ENCODE results near the gene FLII.

FLII gene

GRCh38 chr17:18252160-18252559, 6.4 kb downstream of the FLII start:
- no peaks in the 10 kb centered on the region for H4K20me1 ChIP-seq (ENCODE audit: insufficient read depth)
- peaks cover 7% of the 10 kb centered on the region for H3K4me1 ChIP-seq (ENCODE audit: low read depth, poor library complexity, severe bottlenecking)
- no peaks in the 10 kb centered on the region for H3K36me3 ChIP-seq (ENCODE audit: insufficient read depth)
- no peaks in the 10 kb centered on the region for H3K27me3 ChIP-seq (ENCODE audit: insufficient read depth, low read depth)
- no peak overlapping the region for H3K4me3 ChIP-seq (IDR thresholded peaks at IDR 0.05; ENCODE audit: insufficient read depth, low read depth, low read length)
- no peak overlapping the region for H3K27ac ChIP-seq
- no peak overlapping the region for H2AFZ ChIP-seq (ENCODE audit: low read depth)
- TF ChIP-seq, protein P1, sequence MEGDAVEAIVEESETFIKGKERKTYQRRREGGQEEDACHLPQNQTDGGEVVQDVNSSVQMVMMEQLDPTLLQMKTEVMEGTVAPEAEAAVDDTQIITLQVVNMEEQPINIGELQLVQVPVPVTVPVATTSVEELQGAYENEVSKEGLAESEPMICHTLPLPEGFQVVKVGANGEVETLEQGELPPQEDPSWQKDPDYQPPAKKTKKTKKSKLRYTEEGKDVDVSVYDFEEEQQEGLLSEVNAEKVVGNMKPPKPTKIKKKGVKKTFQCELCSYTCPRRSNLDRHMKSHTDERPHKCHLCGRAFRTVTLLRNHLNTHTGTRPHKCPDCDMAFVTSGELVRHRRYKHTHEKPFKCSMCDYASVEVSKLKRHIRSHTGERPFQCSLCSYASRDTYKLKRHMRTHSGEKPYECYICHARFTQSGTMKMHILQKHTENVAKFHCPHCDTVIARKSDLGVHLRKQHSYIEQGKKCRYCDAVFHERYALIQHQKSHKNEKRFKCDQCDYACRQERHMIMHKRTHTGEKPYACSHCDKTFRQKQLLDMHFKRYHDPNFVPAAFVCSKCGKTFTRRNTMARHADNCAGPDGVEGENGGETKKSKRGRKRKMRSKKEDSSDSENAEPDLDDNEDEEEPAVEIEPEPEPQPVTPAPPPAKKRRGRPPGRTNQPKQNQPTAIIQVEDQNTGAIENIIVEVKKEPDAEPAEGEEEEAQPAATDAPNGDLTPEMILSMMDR (conservative IDR thresholded peaks at IDR 0.05; ENCODE audit: low read depth, low read length) = no peak
- no peak overlapping the region for H3K9ac ChIP-seq
- H3K79me2 ChIP-seq (ENCODE audit: insufficient read depth, low read depth) = no peaks in the 10 kb centered on the region
- H3K4me2 ChIP-seq = no peak overlapping the region

GRCh38 chr17:18251204-18251603, 7.3 kb downstream of the FLII start:
- H3K36me3 ChIP-seq (ENCODE audit: insufficient read depth) = no peaks in the 10 kb centered on the region

DNA sequence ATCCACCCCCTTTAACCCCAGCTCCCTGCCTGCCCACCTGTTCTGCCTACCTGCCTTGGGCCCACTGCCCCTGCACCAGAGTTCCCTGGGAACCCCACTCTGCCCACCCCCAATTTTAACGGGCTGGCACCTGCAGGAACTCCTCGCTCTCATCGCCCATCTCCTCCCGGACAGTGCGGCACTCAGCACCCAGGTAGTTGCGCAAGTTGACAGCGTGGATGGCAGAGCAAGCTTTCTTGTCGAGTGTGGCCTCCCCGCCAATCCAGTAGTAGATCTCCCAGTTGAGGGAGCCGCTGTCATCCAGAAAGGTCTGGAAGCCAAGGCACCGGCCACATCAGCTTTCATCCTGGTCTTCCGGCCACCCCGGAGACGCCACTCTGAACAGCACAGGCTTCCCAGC, 7.8 kb downstream of the FLII start:
- Histone ChIP-seq H3K79me2 (ENCODE audit: insufficient read depth, low read depth) (no peaks in the 10 kb centered on the region), H2AFZ (ENCODE audit: low read depth) (no peak overlapping the region), H3K27ac (no peak overlapping the region), H4K20me1 (ENCODE audit: insufficient read depth) (no peaks in the 10 kb centered on the region), H3K27me3 (ENCODE audit: insufficient read depth, low read depth) (no peaks in the 10 kb centered on the region), H3K36me3 (ENCODE audit: insufficient read depth) (no peaks in the 10 kb centered on the region), H3K9ac (no peak overlapping the region), H3K4me3 (IDR thresholded peaks at IDR 0.05; ENCODE audit: insufficient read depth, low read depth, low read length) (no peak overlapping the region), H3K4me2 (no peak overlapping the region), H3K4me1 (ENCODE audit: low read depth, poor library complexity, severe bottlenecking) (no peaks in the 10 kb centered on the region)
- TF ChIP-seq, protein P1 (conservative IDR thresholded peaks at IDR 0.05; ENCODE audit: low read depth, low read length) = no peak

More at GRCh38 chr17:18251204-18251603, 7.3 kb downstream of the FLII start:
- Histone ChIP-seq H3K4me1 (ENCODE audit: low read depth, poor library complexity, severe bottlenecking) (no peaks in the 10 kb centered on the region), H3K27ac (no peak overlapping the region), H3K79me2 (ENCODE audit: insufficient read depth, low read depth) (no peaks in the 10 kb centered on the region), H4K20me1 (ENCODE audit: insufficient read depth) (no peaks in the 10 kb centered on the region), H3K4me2 (no peak overlapping the region), H2AFZ (ENCODE audit: low read depth) (no peak overlapping the region), H3K4me3 (IDR thresholded peaks at IDR 0.05; ENCODE audit: insufficient read depth, low read depth, low read length) (no peak overlapping the region), H3K9ac (no peak overlapping the region), H3K27me3 (ENCODE audit: insufficient read depth, low read depth) (no peaks in the 10 kb centered on the region)
- TF ChIP-seq, protein P1 (conservative IDR thresholded peaks at IDR 0.05; ENCODE audit: low read depth, low read length) = no peak

DNA sequence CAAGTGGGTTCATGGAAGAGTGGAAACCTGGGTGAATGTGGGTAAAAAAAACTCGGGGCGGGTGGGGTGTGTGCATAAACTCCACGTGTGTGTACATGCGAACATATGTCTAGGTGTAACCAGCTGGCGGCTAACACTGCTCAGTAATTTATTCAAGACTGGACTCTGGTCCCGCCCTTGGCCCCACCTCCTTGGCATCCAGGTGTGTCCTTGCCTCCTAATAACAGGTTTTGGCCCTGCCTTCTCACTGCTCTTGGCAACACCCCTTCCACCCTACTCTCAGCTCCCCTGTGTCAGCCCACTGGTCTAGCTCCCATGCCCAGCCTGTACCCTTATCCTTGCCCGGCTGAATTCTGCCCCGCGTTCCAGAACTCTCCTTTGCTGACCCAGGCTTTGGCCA, 8.3 kb downstream of the FLII start:
- Histone ChIP-seq H3K27me3 (ENCODE audit: insufficient read depth, low read depth) (no peaks in the 10 kb centered on the region), H3K79me2 (ENCODE audit: insufficient read depth, low read depth) (no peaks in the 10 kb centered on the region), H4K20me1 (ENCODE audit: insufficient read depth) (no peaks in the 10 kb centered on the region), H3K36me3 (ENCODE audit: insufficient read depth) (no peaks in the 10 kb centered on the region), H3K4me1 (ENCODE audit: low read depth, poor library complexity, severe bottlenecking) (no peaks in the 10 kb centered on the region), H3K27ac (no peak overlapping the region), H3K9ac (no peak overlapping the region), H3K4me2 (no peak overlapping the region), H2AFZ (ENCODE audit: low read depth) (no peak overlapping the region), H3K4me3 (IDR thresholded peaks at IDR 0.05; ENCODE audit: insufficient read depth, low read depth, low read length) (no peak overlapping the region)
- TF ChIP-seq, protein P1 (conservative IDR thresholded peaks at IDR 0.05; ENCODE audit: low read depth, low read length) = no peak

All from KMS-11 (cell line).